Dermis blood vessel endothelial cell (primary cell): ENCODE data around the gene CTDP1. TPM values are rescaled to one million over a fixed set of nuclear protein-coding genes. Genes with fewer than 3 reads are reported as not detected.

ENCODE experiments used
- DNase-seq: peaks from one replicate; pipeline ENCODE4 v3.0.0; 2010
- total RNA-seq: library from RNA; depleted of rRNA; stranded (reverse); fragments of >200 nt; gene quantifications from 2 replicates; pipeline ENCODE4 v1.2.3, GENCODE V29; 2014

The CTDP1 gene
- total RNA-seq, 1 donor from 2014 or later, result 31.1 TPM

DNA sequence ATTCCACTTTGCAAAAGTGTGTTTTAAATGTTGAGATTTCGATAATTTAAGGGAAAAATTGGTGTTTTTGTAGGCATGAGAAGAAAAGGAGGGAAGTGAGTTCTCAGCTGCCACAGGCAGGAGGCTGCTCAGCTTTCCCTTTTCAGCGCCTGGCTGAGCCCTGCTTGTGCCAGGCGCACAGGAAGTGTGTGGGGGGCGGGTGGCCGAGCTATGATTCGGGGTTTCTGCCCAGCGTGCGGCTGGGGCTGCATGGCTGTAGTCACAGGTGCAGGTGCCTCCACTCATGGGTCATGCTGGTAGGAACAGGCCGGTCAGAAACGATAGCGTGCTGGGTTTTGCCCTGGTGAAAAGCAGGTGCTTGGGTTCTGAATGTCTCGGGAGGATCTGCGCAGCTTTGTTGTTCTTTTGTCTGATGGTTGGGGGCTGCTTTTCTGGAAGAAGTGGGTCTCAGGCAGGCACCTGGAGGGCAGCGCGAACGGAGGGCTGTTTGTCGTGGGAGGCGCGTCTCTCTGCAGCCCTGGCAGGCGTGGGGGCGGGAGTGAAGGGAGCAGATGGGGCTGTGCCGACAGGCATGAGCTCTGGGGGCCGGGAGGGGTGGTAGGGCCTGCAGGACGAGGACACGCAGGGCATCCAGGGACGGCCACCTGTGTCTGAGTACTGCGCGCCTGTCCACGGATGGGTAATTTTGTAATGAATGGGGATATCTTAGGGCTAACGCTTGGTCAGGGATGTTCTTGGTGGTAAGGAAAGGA is 120.2 kb downstream of the CTDP1 start:
- DNase-seq, result no peak

DNA sequence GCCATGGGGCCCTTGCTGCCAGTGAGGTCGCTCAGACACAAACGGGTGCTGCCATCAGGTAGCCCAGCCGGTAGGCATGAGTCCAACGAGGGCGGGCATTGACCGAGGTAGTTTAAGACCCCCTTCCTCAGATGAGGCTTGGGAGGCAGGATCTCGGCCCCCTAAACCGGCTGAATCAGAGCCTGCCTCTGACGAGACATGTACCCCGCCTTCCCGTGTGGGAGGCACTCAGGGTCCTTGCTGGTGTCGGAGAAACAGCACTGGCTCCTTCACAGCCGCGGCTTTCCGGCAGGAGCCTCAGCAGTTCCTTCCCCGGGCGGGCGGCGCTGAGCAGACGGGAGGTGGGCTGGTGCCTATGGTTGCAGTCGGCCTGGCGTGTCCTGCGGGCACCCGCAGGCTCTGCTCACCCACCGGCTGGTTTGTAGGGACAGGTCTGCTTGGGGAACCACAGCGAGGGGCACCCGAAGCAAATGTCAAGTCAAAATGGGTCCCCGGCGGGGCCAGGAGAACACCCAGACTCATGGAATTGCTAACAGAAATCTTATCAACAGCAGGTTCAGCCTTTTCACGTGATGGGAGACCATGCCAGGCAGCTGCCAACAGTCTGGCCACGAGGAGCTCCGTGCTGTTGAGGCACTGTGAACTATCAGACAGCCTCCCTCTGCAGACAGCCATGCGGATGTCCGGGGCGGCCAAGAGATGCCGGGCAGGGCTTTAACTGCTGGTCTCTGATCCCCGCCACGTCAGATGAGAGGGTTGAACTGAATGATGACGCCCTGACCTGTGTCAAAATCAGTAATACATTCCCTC is 121.0 kb downstream of the CTDP1 start:
- no peak for DNase-seq

DNA sequence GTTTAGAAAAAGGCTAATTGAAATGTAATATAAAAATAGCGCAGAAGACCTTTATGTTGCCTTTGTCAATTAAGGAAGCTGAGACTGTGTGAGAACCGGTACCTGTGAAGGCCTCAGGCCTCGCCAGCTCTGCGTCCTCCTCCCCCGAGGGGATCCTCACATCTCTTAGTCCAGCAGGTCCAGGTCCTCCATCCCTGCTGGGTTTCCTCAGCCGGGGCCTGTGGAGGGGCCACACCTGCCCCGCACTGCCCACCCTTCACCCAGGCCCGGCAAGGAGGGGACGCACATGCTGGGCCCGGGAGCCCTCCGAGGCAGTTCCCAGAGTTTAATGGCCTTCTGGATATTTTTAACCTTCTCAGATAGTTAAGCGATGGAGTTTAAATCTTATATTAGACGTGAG is 121.6 kb downstream of the CTDP1 start:
- no peak for DNase-seq

DNA sequence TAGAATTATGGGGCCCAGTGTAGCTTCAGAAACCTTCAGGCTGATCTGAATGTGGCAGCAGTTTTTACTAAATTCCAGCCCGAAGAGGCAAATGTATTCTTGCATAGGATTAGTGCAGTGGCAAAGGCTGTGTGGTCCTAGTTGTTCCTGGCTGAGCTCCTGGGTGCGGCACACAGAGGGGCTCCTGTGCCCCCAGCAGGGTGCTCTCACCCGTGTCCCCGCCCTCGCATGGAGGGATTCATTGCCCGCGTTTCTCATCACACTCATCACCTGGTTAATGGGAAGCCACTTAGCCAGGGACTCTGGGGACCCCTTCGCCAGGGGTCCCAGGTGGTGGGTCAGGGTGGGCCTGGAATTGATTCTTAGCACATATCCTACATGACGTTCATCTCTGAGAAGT is 122.0 kb downstream of the CTDP1 start:
- DNase-seq, result no peak

DNA sequence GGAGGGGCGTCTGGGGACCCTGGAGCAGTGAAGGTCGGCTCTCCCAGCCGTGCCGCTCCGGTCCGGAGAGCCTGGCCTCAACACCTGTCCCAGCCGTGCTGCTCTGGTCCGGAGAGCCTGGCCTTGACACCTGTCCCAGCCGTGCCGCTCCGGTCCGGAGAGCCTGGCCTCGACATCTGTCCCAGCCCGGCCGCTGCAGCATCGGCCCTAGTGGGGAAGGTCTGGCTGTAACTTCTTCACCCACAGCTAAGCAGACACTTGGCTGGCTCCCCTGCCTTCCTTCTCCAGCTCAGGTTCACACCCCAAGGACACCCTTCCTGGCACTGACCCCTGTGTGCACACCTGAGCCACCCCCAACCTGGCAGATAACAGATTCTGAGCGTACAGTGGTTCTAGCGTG is 122.7 kb downstream of the CTDP1 start:
- DNase-seq, result no peak

DNA sequence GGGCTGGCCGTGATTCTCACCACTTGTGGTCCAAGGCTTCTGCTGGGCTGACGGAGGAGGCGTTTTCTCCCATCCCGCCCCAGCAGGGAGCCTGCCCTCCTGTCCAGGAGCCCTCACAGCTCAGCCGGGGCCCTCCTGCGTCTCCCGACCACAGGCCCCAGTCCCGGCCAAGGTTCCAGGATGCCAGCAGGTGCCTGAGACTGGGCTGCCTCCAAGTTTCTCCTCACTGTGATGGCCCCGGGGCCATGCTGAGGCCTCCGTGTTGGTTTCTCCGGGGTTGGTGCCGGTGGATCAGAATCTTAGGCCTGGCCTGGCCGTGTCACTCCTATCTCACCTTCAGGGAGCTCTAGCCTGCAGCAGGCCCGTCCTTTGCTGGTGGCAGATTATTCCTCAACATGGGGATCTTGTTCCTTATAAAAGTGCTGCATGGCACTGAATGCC is 124.0 kb downstream of the CTDP1 start:
- no peak for DNase-seq

Other genes starting within 250 kb of the CTDP1 start
- 0.51 and 0.93 TPM in 2 replicates for gene KCNG2, start 118.1 kb downstream of the CTDP1 start, total RNA-seq